Lung (tissue), 12 donors: ENCODE data around the gene THAP3. TPM values are rescaled to one million over a fixed set of nuclear protein-coding genes. Genes with fewer than 3 reads are reported as not detected.

Experiments
- ATAC-seq: fragments of 200-7000 bp; cut with Tn5 transposase; one replicate; pipeline ENCODE4 v1.9.1; 2020; ENCODE audit warnings: moderate number of reproducible peaks; ENCODE audit not compliant: insufficient read depth, low FRiP score
- DNase-seq, 3 donors: peaks; one replicate each; pipeline ENCODE4 v3.0.0-alpha.2; 2013 to 2017
- H3K27ac ChIP-seq, 2 donors: one replicate each; pipeline ENCODE4 v1.5.1; 2013; ENCODE audit warnings: mild to moderate bottlenecking in 2 of 2, moderate library complexity in 2 of 2, control low read depth in 1 of 2, inconsistent platforms in 1 of 2, low read depth in 1 of 2, low read length in 1 of 2
- H3K27me3 ChIP-seq, 3 donors: one replicate each; pipeline ENCODE4 v1.5.1; 2013; ENCODE audit warnings: low read length in 2 of 3; ENCODE audit not compliant: control insufficient read depth in 3 of 3, insufficient read depth in 3 of 3
- H3K36me3 ChIP-seq, 4 donors: one replicate each; pipeline ENCODE4 v1.5.1; 2013; ENCODE audit warnings: low read length in 4 of 4, mild to moderate bottlenecking in 1 of 4, moderate library complexity in 1 of 4; ENCODE audit not compliant: control insufficient read depth in 4 of 4, insufficient read depth in 4 of 4
- H3K4me1 ChIP-seq, 5 donors: one replicate each; pipeline ENCODE4 v1.5.1; 2013; ENCODE audit warnings: low read length in 5 of 5, mild to moderate bottlenecking in 2 of 5, moderate library complexity in 1 of 5; ENCODE audit not compliant: control insufficient read depth in 5 of 5, insufficient read depth in 5 of 5
- H3K4me3 ChIP-seq: one replicate; pipeline ENCODE4 v1.5.1; 2013; ENCODE audit warnings: mild to moderate bottlenecking, control low read depth, moderate library complexity
- H3K9ac ChIP-seq, 2 donors: one replicate each; pipeline ENCODE4 v1.5.1; 2013; ENCODE audit warnings: low read length in 2 of 2, control low read depth in 1 of 2; ENCODE audit not compliant: insufficient read depth in 1 of 2
- H3K9me3 ChIP-seq, 4 donors: one replicate each; pipeline ENCODE4 v1.5.1; 2013; ENCODE audit warnings: low read length in 3 of 4, mild to moderate bottlenecking in 1 of 4, moderate library complexity in 1 of 4; ENCODE audit not compliant: control insufficient read depth in 4 of 4, insufficient read depth in 3 of 4
- CTCF ChIP-seq: IDR thresholded peaks from 2 replicates; pipeline ENCODE4 v1.5.1; 2012; ENCODE audit warnings: mild to moderate bottlenecking; ENCODE audit errors: control extremely low read depth, extremely low read depth
- WGBS, 2 donors: extraction: QIAGEN DNeasy Blood & Tissue Kit; methylation state at CpG; one replicate each; pipeline ENCODE4 v1.1.7; 2013; 5-methylcytosine and 5-hydroxymethylcytosine counted together
- polyA plus RNA-seq, 2 donors: library from polyadenylated mRNA; stranded (reverse); fragments of 200-250 nt; gene quantifications; one replicate each; pipeline ENCODE4 v1.2.1, GENCODE V29; 2013
- total RNA-seq, 2 donors: library from RNA; depleted of rRNA in 1 of 2; stranded (reverse); fragments of >200 nt in 1 of 2; gene quantifications; one replicate each; pipeline ENCODE4 v1.2.1, GENCODE V29; 2014 to 2021
- donor health status: control.
- donor health status: control.
- donor health status: Bipolar disorder and iron deficiency.
- donor health status: healthy.
- donor health status: DM: yes; HTN: yes; CAD: no.

The THAP3 gene
- total and polyA plus RNA-seq, 4 donors, result 12.6 to 26.5 (median 20.8) TPM

- Histone ChIP-seq H3K27ac (peak overlapping the region in 1 of 2 donors; percentile 65), H3K4me1 (peaks cover 0 to 5% (median 0%) of the 10 kb centered on the region in 5 donors), H3K27me3 (no peaks in the 10 kb centered on the region), H3K9ac (no peak overlapping the region), H3K9me3 (no peaks in the 10 kb centered on the region), H3K36me3 (peaks cover 0 to 12% (median 8%) of the 10 kb centered on the region in 4 donors), H3K4me3 (no peak overlapping the region)
- no peak for ATAC-seq
- no peak for TF ChIP-seq CTCF
- peak in 1 of 3 donors; percentile 4 for DNase-seq
- WGBS, 2 donors, result 96 to 98% methylated on average over 6 of the region's 6 CpGs
Observed at GRCh38 chr1:6667139-6667538, 42.5 kb downstream of the THAP3 start.

- no peak overlapping the region for H3K27ac ChIP-seq
- H3K27me3 ChIP-seq, result no peaks in the 10 kb centered on the region
- peaks cover 0 to 14% (median 8%) of the 10 kb centered on the region in 4 donors for H3K36me3 ChIP-seq
- no peak for TF ChIP-seq CTCF
- 97 to 99% methylated on average over 9 of the region's 9 CpGs for WGBS, 2 donors
- no peak overlapping the region for H3K4me3 ChIP-seq
- no peak for ATAC-seq
- no peaks in the 10 kb centered on the region for H3K9me3 ChIP-seq
- peaks cover 0 to 5% (median 0%) of the 10 kb centered on the region in 5 donors for H3K4me1 ChIP-seq
- H3K9ac ChIP-seq, result no peak overlapping the region
- DNase-seq, result no peak
Observed at GRCh38 chr1:6668503-6668902, 43.8 kb downstream of the THAP3 start.

GRCh38 chr1:6672558-6672957 lies 47.9 kb downstream of the THAP3 start:
- peaks cover 0 to 3% (median 0%) of the 10 kb centered on the region in 5 donors for H3K4me1 ChIP-seq
- no peak overlapping the region for H3K9ac ChIP-seq
- 96 to 100% methylated on average over 2 of the region's 2 CpGs for WGBS, 2 donors
- DNase-seq (no peak), ATAC-seq (no peak)
- no peak for TF ChIP-seq CTCF
- H3K4me3 ChIP-seq, result no peak overlapping the region
- H3K27me3 ChIP-seq, result no peaks in the 10 kb centered on the region
- H3K36me3 ChIP-seq, result peaks cover 7 to 17% (median 9%) of the 10 kb centered on the region in 4 donors
- H3K9me3 ChIP-seq, result no peaks in the 10 kb centered on the region
- peak overlapping the region in 1 of 2 donors; percentile 73 for H3K27ac ChIP-seq

- Histone ChIP-seq H3K36me3 (peaks cover 7 to 23% (median 15%) of the 10 kb centered on the region in 4 donors), H3K9ac (no peak overlapping the region), H3K4me3 (no peak overlapping the region), H3K9me3 (no peaks in the 10 kb centered on the region), H3K27ac (no peak overlapping the region), H3K4me1 (no peaks in the 10 kb centered on the region), H3K27me3 (no peaks in the 10 kb centered on the region)
- ATAC-seq (no peak), DNase-seq (no peak)
- no peak for TF ChIP-seq CTCF
- WGBS, 2 donors, result 93 to 94% methylated on average over 5 of the region's 5 CpGs
Observed at GRCh38 chr1:6673816-6674398, 49.2 kb downstream of the THAP3 start.
